HG03558 (cell line): ENCODE results near the gene RCE1.

ENCODE experiments used
- ATAC-seq: cut with Tn5 transposase; IDR thresholded peaks from one replicate; pipeline ENCODE4 v1.9.1; 2021; ENCODE audit warnings: moderate number of reproducible peaks; ENCODE audit not compliant: unreplicated experiment; ENCODE audit errors: extremely low read depth

The RCE1 gene

DNA sequence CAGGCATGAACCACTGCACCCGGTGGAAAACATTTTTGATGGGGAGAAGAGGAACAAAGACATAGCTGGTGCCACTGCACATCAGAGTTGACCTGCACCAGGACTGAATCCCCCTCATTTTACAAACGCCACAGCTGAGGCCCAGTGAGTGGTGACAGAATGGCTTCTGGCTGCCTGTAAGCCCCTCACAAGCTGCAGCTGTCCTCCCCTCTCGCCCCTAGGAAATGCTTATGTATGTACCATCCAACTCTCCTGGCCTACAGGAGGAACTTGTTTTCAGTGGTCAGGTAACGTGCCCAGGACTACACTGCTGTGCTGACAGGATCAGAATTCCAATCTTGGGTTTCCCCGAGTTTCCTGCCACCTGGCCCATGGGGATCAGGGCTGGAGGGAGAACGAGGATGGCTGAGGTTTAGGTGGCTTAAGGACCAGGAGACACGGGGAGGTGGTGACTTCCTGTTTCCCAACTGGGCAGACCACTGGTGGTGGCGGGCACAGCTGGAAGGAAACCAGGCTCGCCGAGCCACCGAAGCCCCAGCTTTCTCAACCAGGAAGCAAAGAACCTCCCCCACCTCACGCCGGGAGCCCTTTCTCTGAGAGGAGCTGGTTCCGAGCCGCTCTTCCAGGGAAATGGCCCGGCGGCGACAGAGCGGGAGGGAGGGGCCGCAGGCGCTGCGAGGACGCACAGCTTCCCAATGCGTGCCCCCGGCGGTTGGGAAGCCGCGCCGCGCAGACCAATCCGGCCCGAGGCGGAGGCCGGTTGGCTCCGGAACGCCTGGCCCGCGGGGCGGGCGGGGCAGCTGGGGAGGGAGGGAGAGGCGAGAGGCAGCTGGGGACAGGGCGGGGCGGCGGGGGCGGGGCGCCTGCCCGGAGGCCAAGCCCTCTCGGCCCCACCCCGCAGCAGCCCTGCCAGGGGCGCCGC is 12.6 kb downstream of the RCE1 start:
- ATAC-seq, result no peak

DNA sequence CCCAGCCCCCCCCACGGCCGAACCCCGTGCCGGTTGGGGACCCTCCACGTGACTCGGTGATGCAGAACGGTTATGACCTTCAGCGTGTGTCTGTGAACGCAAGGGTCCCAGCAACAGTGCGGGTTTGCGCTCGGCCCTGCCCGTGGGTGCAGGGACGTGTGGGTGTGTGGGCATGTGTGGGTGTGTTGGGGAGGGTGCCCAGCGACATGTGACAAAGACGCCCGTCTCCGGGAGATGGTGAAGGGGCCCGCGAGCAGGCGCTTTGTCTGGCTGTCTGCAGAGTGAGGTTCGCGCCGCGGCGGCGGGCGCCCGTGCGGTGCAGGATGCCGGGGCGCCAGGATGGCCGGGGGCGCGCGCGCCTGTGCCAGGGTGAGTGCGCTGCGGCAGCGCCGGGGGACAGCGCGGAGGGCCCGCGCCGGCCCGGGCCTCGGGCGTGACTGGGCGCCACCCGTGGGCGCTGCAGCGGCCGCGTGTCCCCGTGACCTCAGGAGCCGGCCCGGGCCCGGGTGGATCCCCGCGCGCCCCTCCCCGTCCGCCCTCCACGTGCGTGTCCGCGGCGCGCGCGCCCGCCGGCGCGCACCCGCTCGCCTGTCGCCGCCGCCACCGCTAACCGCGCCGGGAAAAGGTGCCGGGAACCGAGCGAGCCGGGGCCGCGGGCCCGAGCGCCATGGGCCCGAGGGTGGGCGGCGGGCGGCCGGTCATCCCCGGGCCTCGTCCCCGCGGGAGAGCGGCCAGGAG is 13.4 kb downstream of the RCE1 start, which contains the start of gene LRFN4:
LRFN4 (plus strand) TSS at position 569 of the 738 bp plus-strand sequence. CDS start 681 bp downstream, outside the sequence.
- no peak for ATAC-seq

DNA sequence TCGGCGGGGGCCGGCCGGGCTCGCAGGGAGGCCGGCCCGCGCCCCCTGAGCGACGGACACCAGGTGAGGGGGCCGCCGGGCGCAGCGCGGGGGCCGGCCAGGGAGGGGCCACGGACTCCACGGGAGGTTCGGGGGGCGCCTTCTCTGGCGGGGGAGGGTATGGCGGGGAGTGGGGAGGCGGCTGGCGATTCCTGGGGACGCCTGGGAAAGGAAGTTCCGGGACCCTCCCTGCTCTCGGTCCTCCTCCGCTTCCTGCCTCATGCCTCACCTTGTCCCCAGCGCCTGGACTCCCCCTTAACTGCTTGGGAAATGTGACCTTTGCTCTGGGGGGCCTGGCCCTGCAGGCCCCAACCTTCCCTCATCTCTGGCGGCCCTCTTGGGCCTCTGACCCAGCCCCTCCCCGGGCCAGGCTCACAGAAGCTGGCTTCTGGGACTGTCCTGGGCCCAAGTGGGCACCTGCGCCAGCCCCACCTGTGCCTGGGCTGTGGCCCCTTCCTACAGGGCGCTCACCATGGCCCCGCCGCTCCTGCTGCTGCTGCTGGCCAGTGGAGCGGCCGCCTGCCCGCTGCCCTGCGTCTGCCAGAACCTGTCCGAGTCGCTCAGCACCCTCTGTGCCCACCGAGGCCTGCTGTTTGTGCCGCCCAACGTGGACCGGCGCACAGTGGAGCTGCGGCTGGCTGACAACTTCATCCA is 14.1 kb downstream of the RCE1 start:
- ATAC-seq, result no peak

DNA sequence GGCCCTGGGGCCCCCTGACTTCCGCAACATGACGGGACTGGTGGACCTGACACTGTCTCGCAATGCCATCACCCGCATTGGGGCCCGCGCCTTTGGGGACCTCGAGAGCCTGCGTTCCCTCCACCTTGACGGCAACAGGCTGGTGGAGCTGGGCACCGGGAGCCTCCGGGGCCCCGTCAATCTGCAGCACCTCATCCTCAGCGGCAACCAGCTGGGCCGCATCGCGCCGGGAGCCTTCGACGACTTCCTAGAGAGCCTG is 14.6 kb downstream of the RCE1 start:
- ATAC-seq, result no peak

DNA sequence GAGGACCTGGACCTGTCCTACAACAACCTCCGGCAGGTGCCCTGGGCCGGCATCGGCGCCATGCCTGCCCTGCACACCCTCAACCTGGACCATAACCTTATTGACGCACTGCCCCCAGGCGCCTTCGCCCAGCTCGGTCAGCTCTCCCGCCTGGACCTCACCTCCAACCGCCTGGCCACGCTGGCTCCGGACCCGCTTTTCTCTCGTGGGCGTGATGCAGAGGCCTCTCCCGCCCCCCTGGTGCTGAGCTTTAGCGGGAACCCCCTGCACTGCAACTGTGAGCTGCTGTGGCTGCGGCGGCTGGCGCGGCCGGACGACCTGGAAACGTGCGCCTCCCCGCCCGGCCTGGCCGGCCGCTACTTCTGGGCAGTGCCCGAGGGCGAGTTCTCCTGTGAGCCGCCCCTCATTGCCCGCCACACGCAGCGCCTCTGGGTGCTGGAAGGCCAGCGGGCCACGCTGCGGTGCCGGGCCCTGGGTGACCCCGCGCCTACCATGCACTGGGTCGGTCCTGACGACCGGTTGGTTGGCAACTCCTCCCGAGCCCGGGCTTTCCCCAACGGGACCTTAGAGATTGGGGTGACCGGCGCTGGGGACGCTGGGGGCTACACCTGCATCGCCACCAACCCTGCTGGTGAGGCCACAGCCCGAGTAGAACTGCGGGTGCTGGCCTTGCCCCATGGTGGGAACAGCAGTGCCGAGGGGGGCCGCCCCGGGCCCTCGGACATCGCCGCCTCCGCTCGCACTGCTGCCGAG is 15.1 kb downstream of the RCE1 start:
- no peak for ATAC-seq

DNA sequence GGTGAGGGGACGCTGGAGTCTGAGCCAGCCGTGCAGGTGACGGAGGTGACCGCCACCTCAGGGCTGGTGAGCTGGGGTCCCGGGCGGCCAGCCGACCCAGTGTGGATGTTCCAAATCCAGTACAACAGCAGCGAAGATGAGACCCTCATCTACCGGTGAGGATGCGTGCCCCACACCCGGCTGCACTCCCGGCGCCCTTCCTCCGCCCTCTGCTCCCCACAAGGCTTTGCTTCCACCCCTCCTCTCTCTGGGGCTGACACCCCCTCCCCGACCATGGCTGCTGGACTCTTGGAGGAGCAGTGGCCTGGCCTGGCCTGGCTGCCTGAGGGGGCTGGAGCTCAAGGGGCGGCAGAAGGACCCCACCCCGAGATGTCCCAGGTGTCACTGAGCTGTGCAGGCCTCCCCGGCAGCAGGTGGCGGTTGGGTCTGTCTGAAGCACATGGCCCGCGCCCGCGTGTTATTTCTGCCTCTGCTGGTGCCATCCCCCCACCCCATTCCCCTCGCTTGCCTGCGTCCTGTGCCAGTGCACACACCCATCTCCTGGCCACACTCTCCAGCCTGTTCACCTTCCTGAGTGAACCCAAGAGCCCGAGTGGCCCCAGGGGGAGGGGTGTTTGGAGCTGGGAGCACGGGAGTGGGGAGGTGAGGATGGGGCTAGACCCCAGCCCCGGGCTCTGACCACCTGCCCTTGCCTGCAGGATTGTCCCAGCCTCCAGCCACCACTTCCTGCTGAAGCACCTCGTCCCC is 15.9 kb downstream of the RCE1 start:
- ATAC-seq, result no peak

DNA sequence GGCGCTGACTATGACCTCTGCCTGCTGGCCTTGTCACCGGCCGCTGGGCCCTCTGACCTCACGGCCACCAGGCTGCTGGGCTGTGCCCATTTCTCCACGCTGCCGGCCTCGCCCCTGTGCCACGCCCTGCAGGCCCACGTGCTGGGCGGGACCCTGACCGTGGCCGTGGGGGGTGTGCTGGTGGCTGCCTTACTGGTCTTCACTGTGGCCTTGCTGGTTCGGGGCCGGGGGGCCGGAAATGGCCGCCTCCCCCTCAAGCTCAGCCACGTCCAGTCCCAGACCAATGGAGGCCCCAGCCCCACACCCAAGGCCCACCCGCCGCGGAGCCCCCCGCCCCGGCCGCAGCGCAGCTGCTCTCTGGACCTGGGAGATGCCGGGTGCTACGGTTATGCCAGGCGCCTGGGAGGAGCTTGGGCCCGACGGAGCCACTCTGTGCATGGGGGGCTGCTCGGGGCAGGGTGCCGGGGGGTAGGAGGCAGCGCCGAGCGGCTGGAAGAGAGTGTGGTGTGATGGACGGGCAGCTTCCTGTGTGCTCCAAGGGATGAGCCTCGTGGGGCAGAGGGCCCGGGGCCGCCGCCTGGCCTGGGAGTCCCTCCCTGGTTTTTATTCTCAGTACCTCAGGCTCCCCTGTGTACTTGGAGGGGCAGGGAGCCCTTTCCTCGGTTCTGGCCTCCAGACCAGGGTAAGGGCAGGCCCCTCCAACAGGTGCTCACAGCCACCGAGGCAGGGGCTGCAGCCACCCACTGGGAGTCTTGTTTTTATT is 16.6 kb downstream of the RCE1 start:
- no peak for ATAC-seq

DNA sequence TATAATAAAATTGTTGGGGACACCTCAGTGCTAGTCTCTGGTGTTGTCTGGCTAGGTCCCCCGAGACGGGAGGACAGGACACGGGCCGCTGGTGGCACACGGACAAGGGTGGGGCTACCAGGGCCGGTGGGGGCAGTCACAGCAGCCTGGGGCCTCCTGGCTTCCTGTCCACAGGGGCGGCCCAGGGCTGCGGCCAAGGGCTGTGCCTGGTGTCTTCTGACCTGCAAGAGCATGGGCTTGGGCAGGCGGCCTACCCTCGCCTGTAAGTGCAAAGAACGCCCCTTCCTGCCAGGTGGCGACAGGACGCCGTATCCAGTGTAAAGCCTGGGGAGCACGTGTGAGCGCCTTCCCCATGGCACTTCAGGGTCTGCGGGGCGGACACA is 17.2 kb downstream of the RCE1 start:
- no peak for ATAC-seq

DNA sequence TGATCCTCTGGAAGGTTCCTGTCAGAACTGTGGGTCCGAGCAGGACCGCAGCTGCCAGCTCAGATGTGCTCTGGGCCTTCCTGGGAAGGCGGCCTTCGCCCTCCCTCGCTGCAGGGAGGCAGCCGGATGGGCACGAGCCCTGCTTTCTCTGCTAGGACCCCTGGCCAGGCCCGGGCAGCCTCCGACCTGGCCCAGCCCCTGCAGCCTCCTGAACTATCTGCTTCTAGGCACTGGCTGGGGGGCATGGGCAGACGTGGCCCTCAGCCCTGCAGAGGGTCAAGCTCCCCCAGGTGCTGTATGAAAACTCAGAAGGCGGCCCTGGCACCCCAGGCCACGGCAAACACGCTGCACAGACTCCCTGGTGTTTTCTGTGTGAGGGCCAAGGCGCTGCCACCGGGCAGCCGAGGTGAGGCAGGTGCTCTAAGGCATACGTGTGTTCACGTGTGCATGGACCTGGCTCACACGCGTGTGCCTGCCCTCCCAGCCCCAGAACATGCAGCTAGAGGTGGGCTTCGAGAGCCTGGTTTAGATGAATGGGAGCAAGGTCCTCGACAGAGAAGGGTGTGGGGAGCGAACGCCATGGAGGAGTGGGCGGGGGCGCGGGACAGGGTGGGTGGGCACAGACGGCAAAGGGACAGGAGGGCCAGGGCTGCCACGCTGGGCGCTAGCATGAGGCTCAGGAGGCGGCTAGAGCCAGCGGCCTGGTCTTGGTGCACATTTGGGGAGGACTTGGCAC is 18.0 kb downstream of the RCE1 start:
- no peak for ATAC-seq

DNA sequence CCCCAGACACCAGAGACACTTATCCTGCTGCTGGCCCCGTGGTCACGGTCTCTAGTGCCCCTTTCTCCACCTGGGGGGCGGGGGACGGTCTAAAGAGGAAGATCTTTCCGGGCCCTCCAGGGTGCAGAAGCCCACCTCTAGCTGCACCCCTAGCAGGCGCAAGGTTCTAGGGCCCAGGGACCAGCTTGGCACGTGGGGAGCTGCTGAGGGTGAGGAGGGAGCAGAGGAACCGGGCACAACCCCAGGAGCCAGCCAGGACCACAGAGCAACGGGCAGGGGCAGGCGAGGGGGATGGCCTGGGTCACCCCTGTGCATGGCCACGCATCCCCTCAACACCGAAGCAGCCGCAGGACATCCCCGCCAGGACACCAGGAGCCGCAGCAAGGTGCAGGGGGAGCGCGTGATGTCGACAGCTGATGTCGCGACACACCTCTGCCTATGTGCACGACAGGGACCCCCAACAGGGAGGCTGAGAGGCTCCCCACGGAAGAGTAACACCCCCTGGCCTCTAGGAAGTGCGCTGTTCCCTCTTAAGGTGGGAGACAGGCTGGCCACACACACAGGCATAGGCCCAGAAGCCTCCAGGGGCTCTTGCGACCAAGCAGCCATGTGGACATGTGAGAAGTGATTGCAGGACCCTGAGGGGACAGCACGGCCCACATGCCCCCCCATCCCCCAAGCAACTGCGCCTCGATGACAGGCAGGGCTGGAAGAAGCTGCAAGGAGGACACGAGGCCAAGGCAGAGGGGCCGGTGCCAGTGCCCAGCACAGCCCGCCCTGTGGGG is 18.7 kb downstream of the RCE1 start:
- no peak for ATAC-seq

DNA sequence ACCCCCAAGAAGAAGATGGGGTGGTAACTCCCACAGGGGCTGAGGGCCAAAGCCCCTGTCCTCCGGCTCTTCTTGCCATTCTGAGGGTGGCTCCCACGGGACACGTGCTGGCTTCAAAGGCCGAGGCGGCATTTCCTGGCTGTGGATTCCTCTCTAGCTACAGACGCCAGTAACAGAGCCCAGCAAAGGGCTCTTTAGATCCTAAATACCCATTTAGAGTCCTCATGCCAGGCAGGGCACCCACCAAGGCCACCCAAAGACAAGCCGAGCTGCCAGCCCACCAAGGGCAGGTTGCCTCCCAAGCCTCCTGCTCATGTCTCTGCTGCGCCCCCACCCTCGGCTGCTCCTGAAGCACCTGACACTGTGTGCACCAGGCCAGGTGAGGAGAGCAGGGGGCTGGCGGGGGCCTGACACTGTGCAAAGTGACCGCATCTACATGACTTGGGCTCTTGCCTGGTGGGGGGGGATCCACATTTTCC is 19.4 kb downstream of the RCE1 start:
- ATAC-seq, result no peak

DNA sequence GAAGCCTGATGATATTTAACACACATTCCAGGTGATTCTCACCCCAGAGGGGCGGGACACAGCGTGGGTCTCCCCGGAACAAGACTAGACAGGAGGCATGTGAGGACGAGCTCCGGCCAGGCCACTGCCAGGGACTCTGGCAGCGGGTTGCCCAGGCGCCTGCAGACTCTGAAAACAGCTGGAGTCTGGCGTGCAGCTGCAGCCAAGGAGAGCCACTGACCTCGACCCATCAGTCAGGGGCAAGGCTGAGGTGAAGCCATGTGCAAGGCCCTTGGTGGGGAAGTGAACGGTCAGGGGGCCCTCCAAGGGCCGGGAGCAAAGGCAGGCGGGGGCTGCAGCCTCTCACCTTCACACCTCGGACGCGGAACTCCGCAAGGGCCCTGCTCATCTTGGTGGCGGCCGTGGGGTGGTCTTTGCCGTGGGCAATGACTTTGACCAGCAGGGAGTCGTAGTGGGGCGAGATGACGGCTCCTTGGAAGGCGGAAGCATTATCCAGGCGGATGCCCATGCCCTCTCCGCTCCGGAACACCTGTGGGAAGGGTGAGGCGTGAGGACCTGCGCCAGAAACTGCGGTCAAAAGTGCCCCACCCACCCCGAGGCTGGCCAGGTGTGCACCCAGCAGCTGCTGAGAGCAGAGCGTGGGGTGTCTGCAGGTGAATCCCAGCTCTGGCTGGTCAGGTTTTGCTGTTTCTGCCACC is 20.3 kb downstream of the RCE1 start:
- no peak for ATAC-seq

DNA sequence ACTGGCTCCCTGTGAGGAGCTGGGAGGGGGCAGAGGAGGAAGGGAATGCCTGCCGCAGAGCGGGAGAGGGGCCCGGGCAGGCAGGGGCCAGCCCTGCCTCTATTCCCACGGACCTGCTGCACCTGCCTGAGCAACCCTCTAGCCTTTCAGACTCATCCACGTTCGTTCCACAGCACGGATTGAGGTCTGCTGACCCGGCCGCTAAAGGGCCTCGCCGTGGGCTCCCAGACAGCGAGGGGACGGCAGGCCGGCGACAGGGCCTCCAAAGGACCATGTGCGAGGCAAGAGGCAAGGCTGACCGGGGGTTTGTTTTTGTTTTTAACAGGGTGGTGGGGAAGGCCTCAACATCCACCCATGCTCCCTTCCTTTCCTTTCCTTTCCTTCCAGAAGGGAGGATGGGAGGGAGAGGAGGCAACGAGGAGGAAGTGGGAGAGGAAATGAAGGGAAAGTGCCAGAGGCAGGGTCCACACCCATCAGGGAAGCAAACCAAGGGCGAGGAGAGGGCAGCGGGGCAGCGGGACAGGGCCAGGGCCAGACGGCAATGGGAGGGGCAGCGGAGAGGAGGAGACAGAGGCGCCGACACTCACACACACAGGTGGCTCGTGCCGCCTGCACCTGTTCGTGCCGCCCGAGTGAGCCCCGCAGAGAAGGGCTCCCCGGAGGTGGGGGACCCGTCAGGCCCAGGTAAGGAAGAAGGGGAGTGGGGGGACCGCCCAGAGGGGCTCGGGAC is 21.1 kb downstream of the RCE1 start:
- no peak for ATAC-seq

DNA sequence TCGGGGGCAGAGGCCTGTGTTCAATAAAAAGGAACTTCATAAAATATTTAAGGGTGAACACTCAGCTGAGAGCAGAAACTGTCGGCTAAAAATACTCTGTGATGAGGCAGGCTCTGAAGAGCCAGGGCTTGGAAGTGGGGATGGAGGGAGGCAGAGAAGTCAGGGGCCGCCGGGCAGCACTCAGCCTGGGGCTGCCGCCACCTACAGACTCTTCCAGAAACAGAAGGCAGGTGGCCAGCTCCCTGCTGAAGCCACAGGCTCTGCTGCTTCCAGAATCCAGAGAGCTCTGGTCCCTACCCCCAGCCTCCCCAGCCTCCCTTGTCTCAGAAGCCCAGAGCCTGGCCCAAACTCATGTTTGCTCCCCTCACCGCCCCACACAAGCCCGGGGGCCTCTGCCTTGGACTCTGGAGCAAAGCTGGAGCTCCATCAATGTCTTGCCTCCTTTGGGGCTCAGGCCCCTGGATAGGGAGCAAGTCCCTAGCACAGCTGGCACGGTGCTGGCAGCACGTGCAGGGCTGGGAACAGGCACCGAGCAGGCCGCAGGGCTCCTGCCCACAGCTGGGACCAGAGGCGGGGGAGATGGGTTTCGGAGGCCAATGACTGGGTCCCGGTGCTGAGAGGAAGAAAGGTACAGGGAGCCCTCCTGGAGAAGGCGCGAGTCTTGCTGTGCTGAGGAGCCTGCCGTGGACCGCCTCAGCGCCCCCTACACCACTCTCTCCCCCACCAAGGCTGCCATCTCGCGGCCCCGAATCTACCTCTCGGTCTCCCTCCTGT is 21.9 kb downstream of the RCE1 start:
- ATAC-seq, result no peak

DNA sequence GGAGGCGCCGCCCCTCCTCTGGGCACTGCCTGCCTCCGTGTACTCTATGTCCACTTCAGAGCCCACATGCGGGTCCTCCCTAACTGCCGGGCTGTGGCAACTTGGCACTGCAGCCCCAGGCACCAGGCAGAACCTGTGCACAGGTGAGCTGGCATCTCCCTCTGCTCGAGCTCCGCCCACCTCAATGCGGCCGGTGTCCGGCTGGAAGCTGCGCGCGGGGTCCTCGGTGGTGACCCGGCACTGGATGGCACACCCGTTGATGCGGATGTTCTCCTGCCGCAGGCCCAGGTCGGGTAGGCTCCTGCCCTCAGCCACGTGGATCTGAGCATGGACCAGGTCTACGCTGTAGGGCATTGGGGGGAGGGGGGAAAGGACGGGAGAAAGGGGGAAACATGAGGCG is 22.8 kb downstream of the RCE1 start:
- no peak for ATAC-seq
